ENCODE results near the gene PPM1H.
"Not testable (repeated sequence)": the region's sequence is repeated elsewhere in the genome, so short reads cannot be mapped to it uniquely, and the experiment has no call there.

Gene PPM1H

GRCh38 chr12:62942316-62942715 is 7.4 kb upstream of the PPM1H start:
- DNase-seq: not testable (repeated sequence)

GRCh38 chr12:62934239-62934798 is 631 bp downstream of the PPM1H start:
- DNase-seq: peak; percentile 71

GRCh38 chr12:62933602-62934238 is 1.2 kb downstream of the PPM1H start:
- DNase-seq: peak; percentile 54

- DNase-seq: peak; percentile 72
Observed at GRCh38 chr12:62933220-62933601, 1.7 kb downstream of the PPM1H start.

- DNase-seq: no peak
Observed at GRCh38 chr12:62931477-62931876, 3.5 kb downstream of the PPM1H start.

- peak; percentile 72 for DNase-seq
Observed at GRCh38 chr12:62930546-62931425, 4.2 kb downstream of the PPM1H start.

GRCh38 chr12:62928632-62929031 is 6.3 kb downstream of the PPM1H start:
- no peak for DNase-seq

- DNase-seq: no peak
Observed at GRCh38 chr12:62925680-62926079, 9.3 kb downstream of the PPM1H start.

GRCh38 chr12:62924084-62924483 is 10.9 kb downstream of the PPM1H start:
- DNase-seq: no peak

GRCh38 chr12:62922539-62922938 is 12.4 kb downstream of the PPM1H start:
- DNase-seq: no peak

GRCh38 chr12:62919838-62920237 is 15.1 kb downstream of the PPM1H start:
- peak; percentile 87 for DNase-seq

GRCh38 chr12:62917926-62918325 is 17.0 kb downstream of the PPM1H start:
- no peak for DNase-seq

- DNase-seq: no peak
Observed at GRCh38 chr12:62916632-62917425, 18.1 kb downstream of the PPM1H start.

- no peak for DNase-seq
Observed at GRCh38 chr12:62915204-62915529, 19.8 kb downstream of the PPM1H start.

- DNase-seq: peak; percentile 62
Observed at GRCh38 chr12:62914443-62915203, 20.3 kb downstream of the PPM1H start.

- DNase-seq: no peak
Observed at GRCh38 chr12:62913380-62913779, 21.6 kb downstream of the PPM1H start.

- no peak for DNase-seq
Observed at GRCh38 chr12:62912644-62913043, 22.3 kb downstream of the PPM1H start.

- DNase-seq: no peak
Observed at GRCh38 chr12:62911286-62911685, 23.7 kb downstream of the PPM1H start.

- DNase-seq: peak; percentile 94
Observed at GRCh38 chr12:62910549-62911169, 24.3 kb downstream of the PPM1H start.

- no peak for DNase-seq
Observed at GRCh38 chr12:62909340-62909739, 25.6 kb downstream of the PPM1H start.

- DNase-seq: no peak
Observed at GRCh38 chr12:62908674-62909073, 26.3 kb downstream of the PPM1H start.

- no peak for DNase-seq
Observed at GRCh38 chr12:62907561-62907960, 27.4 kb downstream of the PPM1H start.
